Stomach (tissue), 9 donors: ENCODE results near the gene DKKL1. TPM values are rescaled to one million over a fixed set of nuclear protein-coding genes. Genes with fewer than 3 reads are reported as not detected.

ENCODE experiments used
- DNase-seq, 2 donors: peaks; one replicate each; pipeline versions ENCODE4 v3.0.0 to v3.0.0-alpha.2; 2013 to 2019
- H3K27ac ChIP-seq, 5 donors: fragments of 200-600 bp in 4 of 5; sonication (generic) in 4 of 5; one replicate each; pipeline ENCODE4 v1.5.1; 2013 to 2019; ENCODE audit warnings: mild to moderate bottlenecking in 1 of 5, moderate library complexity in 1 of 5
- H3K27me3 ChIP-seq, 3 donors: fragments of 200-600 bp; sonication (generic); one replicate each; pipeline ENCODE4 v1.5.1; 2017 to 2019; ENCODE audit warnings: mixed run types in 1 of 3
- H3K36me3 ChIP-seq, 4 donors: fragments of 200-600 bp; sonication (generic); 1 replicate in 3 of 4; 2 replicates in 1 of 4; pipeline ENCODE4 v1.5.1; 2016 to 2019
- H3K4me1 ChIP-seq, 4 donors: fragments of 200-600 bp; sonication (generic); one replicate each; pipeline ENCODE4 v1.5.1; 2016 to 2019
- H3K4me3 ChIP-seq, 4 donors: fragments of 200-600 bp; sonication (generic) in 3 of 4; one replicate each; pipeline ENCODE4 v1.5.1; 2016 to 2019; ENCODE audit warnings: mild to moderate bottlenecking in 1 of 4
- H3K9me3 ChIP-seq, 4 donors: fragments of 200-600 bp; sonication (generic); one replicate each; pipeline ENCODE4 v1.5.1; 2016 to 2019
- CTCF ChIP-seq, 7 experiments: fragments of 450-650 bp in 4 of 7; fragments of 200-600 bp in 3 of 7; sonication (generic) in 3 of 7; IDR thresholded peaks; one replicate each; pipeline ENCODE4 v1.5.1; 2016 to 2019; ENCODE audit warnings: antibody characterized with exemption in 7 of 7, control low read depth in 2 of 7, mild to moderate bottlenecking in 1 of 7
- EP300 ChIP-seq: sonication (generic); formaldehyde crosslinking; IDR thresholded peaks from one replicate; pipeline ENCODE4 v1.6.1; 2017; ENCODE audit warnings: antibody characterized with exemption
- POLR2A ChIP-seq, 4 donors: fragments of 450-650 bp; IDR thresholded peaks; one replicate each; pipeline ENCODE4 v1.6.1; 2016; ENCODE audit warnings: antibody characterized with exemption in 4 of 4, control low read depth in 2 of 4, mild to moderate bottlenecking in 1 of 4, moderate library complexity in 1 of 4
- POLR2AphosphoS5 ChIP-seq, 3 donors: sonication (generic); formaldehyde crosslinking; IDR thresholded peaks; one replicate each; pipeline ENCODE4 v1.6.1; 2016; ENCODE audit warnings: antibody characterized with exemption in 3 of 3
- WGBS, 5 donors: extraction: QIAGEN DNeasy Blood & Tissue Kit in 3 of 5; methylation state at CpG; one replicate each; pipeline versions ENCODE4 v1.1.5 to v1.1.7; 2013 to 2018; 5-methylcytosine and 5-hydroxymethylcytosine counted together
- intact Hi-C: fragments of 100-400 bp; cut with DNase I; formaldehyde crosslinking; loops from one replicate; pipeline ENCODE4 v1.15.1; 2023; ENCODE audit warnings: low total_unique reads
- polyA plus RNA-seq, 3 donors: library from polyadenylated mRNA; stranded (reverse); fragments of 200-250 nt; gene quantifications; one replicate each; pipeline ENCODE4 v1.2.3, GENCODE V29; 2013
- total RNA-seq, 5 donors: library from RNA; depleted of rRNA; stranded (reverse); fragments of >200 nt; gene quantifications; one replicate each; pipeline versions ENCODE4 v1.1.0 to v1.2.3, GENCODE V29; 2014 to 2016
- donor health status: healthy with polysubstance abuse.
- donor health status: Bipolar disorder and iron deficiency.
- donor health status: healthy.

Gene DKKL1
- total and polyA plus RNA-seq, 8 donors, result 0.35 TPM; not detected in 7

- H3K9me3 ChIP-seq, result no peaks in the 10 kb centered on the region
- TF ChIP-seq CTCF (IDR thresholded peaks at IDR 0.05) (no peak), EP300 (no peak), POLR2AphosphoS5 (IDR thresholded peaks at IDR 0.05) (no peak), POLR2A (IDR thresholded peaks at IDR 0.05) (no peak)
- intact Hi-C loops, result loop anchor here (5.0 kb wide), 1 partner anchor 35 kb away; no protein-coding TSS in a partner anchor
- H3K27ac ChIP-seq, result no peak overlapping the region
- H3K27me3 ChIP-seq, result peaks cover 0 to 52% (median 7%) of the 10 kb centered on the region in 3 donors
- DNase-seq, result no peak
- no peaks in the 10 kb centered on the region for H3K36me3 ChIP-seq
- H3K4me1 ChIP-seq, result peaks cover 0 to 1% (median 0%) of the 10 kb centered on the region in 4 donors
- H3K4me3 ChIP-seq, result no peak overlapping the region
- WGBS, 5 donors, result 74 to 81% (median 75%) methylated on average over 8 of the region's 8 CpGs
These were observed 33.2 kb downstream of the DKKL1 start for GRCh38 chr19:49396738-49397505.

GRCh38 chr19:49398001-49398615 lies 34.4 kb downstream of the DKKL1 start:
- no peak overlapping the region for H3K4me3 ChIP-seq
- intact Hi-C loops, result loop anchor here (5.0 kb wide), 1 partner anchor 34 kb away; no protein-coding TSS in a partner anchor
- 50 to 69% (median 53%) methylated on average over 11 of the region's 11 CpGs for WGBS, 5 donors
- H3K36me3 ChIP-seq, result no peaks in the 10 kb centered on the region
- peaks cover 0 to 55% (median 7%) of the 10 kb centered on the region in 3 donors for H3K27me3 ChIP-seq
- TF ChIP-seq EP300 (no peak), POLR2AphosphoS5 (IDR thresholded peaks at IDR 0.05) (no peak), POLR2A (IDR thresholded peaks at IDR 0.05) (no peak), CTCF (IDR thresholded peaks at IDR 0.05) (no peak)
- no peak for DNase-seq
- H3K27ac ChIP-seq, result no peak overlapping the region
- H3K9me3 ChIP-seq, result no peaks in the 10 kb centered on the region
- no peaks in the 10 kb centered on the region for H3K4me1 ChIP-seq

GRCh38 chr19:49398931-49399330 lies 35.3 kb downstream of the DKKL1 start:
- WGBS, 5 donors, result 83 to 91% (median 84%) methylated on average over 6 of the region's 6 CpGs
- intact Hi-C loops, result loop anchor here (5.0 kb wide), 1 partner anchor 33 kb away; no protein-coding TSS in a partner anchor
- no peak for DNase-seq
- Histone ChIP-seq H3K27ac (no peak overlapping the region), H3K4me1 (no peaks in the 10 kb centered on the region), H3K9me3 (no peaks in the 10 kb centered on the region), H3K36me3 (no peaks in the 10 kb centered on the region), H3K27me3 (peaks cover 0 to 55% (median 6%) of the 10 kb centered on the region in 3 donors), H3K4me3 (no peak overlapping the region)
- TF ChIP-seq POLR2A (IDR thresholded peaks at IDR 0.05), result no peak
- TF ChIP-seq POLR2AphosphoS5 (IDR thresholded peaks at IDR 0.05), result no peak
- no peak for TF ChIP-seq EP300
- TF ChIP-seq CTCF (IDR thresholded peaks at IDR 0.05), result no peak

GRCh38 chr19:49400029-49400428 lies 36.4 kb downstream of the DKKL1 start:
- no peak for DNase-seq
- Histone ChIP-seq H3K9me3 (no peaks in the 10 kb centered on the region), H3K27me3 (peaks cover 0 to 48% (median 0%) of the 10 kb centered on the region in 3 donors), H3K27ac (no peak overlapping the region), H3K36me3 (no peaks in the 10 kb centered on the region), H3K4me1 (no peaks in the 10 kb centered on the region), H3K4me3 (no peak overlapping the region)
- intact Hi-C loops, result no loop called here
- TF ChIP-seq POLR2A (IDR thresholded peaks at IDR 0.05) (no peak), CTCF (IDR thresholded peaks at IDR 0.05) (no peak), POLR2AphosphoS5 (IDR thresholded peaks at IDR 0.05) (no peak), EP300 (no peak)
- 87 to 93% (median 90%) methylated on average over 6 of the region's 6 CpGs for WGBS, 5 donors
